ENCODE measurements around the gene ROPN1L.

DNA sequence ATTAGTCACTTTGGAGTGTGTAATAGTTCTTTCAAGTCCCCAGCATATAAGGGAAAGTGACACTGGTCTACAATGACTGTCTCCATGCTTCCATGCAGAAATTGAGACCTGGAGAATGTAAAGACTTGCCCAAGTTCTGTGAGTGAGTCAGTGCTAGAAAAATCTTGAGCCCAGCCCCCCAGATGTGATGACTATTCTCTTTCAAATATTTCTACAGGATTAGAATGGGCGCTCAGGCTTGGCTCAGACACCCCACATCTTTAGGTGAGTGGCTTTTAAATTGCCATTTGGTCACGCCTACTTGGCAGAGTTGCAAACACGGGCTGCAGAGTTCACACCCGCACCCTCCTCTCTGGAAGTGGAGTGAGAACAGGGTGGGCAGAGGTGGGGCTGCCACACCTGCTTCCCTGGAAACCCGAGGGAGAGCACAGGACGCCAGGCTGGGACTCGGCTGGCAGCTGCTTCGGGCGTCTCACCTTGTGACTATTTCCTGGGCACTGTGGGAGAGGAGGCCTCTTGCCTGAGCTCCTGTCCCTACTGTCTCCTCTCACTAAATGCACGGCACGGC, 37.6 kb downstream of the ROPN1L start:
- TF ChIP-seq, protein P1, sequence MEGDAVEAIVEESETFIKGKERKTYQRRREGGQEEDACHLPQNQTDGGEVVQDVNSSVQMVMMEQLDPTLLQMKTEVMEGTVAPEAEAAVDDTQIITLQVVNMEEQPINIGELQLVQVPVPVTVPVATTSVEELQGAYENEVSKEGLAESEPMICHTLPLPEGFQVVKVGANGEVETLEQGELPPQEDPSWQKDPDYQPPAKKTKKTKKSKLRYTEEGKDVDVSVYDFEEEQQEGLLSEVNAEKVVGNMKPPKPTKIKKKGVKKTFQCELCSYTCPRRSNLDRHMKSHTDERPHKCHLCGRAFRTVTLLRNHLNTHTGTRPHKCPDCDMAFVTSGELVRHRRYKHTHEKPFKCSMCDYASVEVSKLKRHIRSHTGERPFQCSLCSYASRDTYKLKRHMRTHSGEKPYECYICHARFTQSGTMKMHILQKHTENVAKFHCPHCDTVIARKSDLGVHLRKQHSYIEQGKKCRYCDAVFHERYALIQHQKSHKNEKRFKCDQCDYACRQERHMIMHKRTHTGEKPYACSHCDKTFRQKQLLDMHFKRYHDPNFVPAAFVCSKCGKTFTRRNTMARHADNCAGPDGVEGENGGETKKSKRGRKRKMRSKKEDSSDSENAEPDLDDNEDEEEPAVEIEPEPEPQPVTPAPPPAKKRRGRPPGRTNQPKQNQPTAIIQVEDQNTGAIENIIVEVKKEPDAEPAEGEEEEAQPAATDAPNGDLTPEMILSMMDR (conservative IDR thresholded peaks at IDR 0.05; ENCODE audit: low read depth, low read length) = no peak
- TF ChIP-seq EZH2 (IDR thresholded peaks at IDR 0.05; ENCODE audit: borderline replicate concordance, low read depth, low read length, poor library complexity, severe bottlenecking) = no peak

Data from A673 (cell line).